ENCODE measurements around the gene OR3A3.
"Not testable (repeated sequence)": the region's sequence is repeated elsewhere in the genome, so short reads cannot be mapped to it uniquely, and the experiment has no call there.

DNA sequence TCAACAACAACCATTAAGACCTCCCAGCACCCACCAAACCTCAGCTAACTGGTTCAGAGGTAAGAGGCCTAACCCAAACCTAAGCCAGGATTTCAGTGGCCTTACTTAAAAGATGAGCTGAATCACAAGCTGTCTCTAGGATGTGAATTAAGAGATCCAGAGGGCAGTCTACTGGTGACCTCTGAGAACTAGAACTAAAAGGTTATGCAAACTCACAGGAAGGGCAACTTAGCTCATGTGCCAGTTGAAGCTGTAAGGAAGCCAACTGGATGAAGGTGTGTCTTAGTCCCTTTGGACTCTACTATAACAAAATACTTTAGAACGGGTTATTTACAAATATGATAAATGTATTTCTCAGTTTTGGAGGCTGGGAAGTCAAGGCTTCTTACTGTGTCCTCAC is 55.2 kb downstream of the OR3A3 start:
- TF ChIP-seq, protein P1, sequence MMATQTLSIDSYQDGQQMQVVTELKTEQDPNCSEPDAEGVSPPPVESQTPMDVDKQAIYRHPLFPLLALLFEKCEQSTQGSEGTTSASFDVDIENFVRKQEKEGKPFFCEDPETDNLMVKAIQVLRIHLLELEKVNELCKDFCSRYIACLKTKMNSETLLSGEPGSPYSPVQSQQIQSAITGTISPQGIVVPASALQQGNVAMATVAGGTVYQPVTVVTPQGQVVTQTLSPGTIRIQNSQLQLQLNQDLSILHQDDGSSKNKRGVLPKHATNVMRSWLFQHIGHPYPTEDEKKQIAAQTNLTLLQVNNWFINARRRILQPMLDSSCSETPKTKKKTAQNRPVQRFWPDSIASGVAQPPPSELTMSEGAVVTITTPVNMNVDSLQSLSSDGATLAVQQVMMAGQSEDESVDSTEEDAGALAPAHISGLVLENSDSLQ (IDR thresholded peaks at IDR 0.05) = not testable (repeated sequence)
- TF ChIP-seq TARDBP, ZNF384, FOXK2, SP1 (IDR thresholded peaks at IDR 0.05): not testable (repeated sequence)
